PC-9 (cell line): ENCODE data around the gene TTC32.

Experiments used
- EZH2 ChIP-seq: fragments of 200-600 bp; sonication (generic); IDR thresholded peaks from 2 replicates; pipeline ENCODE4 v1.8.0; 2017; ENCODE audit warnings: antibody characterized with exemption, low read depth
- TF ChIP-seq, protein P1 (sequence below): fragments of 200-600 bp; sonication (generic); conservative IDR thresholded peaks from 2 replicates; pipeline ENCODE4 v1.6.1; 2017; ENCODE audit warnings: mixed run types, antibody characterized with exemption, mild to moderate bottlenecking, moderate library complexity

DNA sequence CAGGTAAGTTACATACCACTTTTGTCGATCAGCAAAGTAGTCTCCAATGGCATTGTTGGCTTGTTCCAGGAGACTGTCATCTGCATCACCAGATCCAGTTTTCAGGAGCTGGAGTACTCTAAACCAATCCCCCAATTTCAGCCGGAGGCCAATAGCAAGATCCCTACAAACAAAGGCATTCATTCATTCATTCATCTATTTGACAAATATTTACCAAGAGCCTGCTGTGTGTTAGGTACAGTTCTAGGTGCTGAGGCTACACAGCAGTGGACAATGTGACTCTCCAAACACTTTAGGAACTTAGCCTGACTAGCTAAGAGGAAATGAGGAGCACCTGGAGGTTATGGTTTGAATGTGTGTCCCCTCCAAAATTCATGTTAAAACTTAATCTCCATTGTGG is 34.4 kb upstream of the TTC32 start:
- TF ChIP-seq, protein P1, sequence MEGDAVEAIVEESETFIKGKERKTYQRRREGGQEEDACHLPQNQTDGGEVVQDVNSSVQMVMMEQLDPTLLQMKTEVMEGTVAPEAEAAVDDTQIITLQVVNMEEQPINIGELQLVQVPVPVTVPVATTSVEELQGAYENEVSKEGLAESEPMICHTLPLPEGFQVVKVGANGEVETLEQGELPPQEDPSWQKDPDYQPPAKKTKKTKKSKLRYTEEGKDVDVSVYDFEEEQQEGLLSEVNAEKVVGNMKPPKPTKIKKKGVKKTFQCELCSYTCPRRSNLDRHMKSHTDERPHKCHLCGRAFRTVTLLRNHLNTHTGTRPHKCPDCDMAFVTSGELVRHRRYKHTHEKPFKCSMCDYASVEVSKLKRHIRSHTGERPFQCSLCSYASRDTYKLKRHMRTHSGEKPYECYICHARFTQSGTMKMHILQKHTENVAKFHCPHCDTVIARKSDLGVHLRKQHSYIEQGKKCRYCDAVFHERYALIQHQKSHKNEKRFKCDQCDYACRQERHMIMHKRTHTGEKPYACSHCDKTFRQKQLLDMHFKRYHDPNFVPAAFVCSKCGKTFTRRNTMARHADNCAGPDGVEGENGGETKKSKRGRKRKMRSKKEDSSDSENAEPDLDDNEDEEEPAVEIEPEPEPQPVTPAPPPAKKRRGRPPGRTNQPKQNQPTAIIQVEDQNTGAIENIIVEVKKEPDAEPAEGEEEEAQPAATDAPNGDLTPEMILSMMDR: no peak
- no peak for TF ChIP-seq EZH2
